ENCODE data around the gene NLRC5.

Gene NLRC5

DNA sequence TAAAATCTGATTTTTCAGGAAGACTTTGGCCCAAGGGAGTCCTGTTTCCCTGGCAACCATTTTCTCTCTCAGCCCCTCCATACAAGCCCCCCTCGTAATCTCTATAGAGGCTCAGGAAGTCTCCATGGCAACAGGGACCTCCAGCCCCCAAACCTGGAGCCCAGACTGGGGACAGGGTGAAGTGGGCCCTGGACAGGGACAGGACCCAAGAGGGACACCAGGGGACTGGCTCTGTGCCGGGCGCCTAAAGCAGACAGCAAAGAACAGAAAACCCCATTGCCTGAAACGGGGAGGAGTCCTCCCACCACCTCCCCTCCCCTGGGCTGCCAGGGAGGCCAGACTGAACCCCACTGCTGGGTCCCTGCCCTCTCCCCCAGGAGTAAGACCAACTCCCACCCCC lies 143.7 kb downstream of the NLRC5 start:
- no peak for FAIRE-seq

More for the DNA sequence above, 143.7 kb downstream of the NLRC5 start:
- DNase-seq (ENCODE audit: extremely low spot score, insufficient read length, low read depth) = no peak
